Fibroblast of lung (primary cell): Measurements from ENCODE around the gene NLGN1.

Experiments
- CTCF ChIP-seq, 2 donors: IDR thresholded peaks in 1 of 2; conservative IDR thresholded peaks in 1 of 2; 1 replicate in 1 of 2; 2 replicates in 1 of 2; pipeline ENCODE4 v1.5.1; 2011 to 2012; ENCODE audit warnings: low read length in 2 of 2, control low read depth in 1 of 2, inconsistent platforms in 1 of 2, low read depth in 1 of 2, mild to moderate bottlenecking in 1 of 2
- EZH2 ChIP-seq: IDR thresholded peaks from 2 replicates; pipeline ENCODE4 v1.5.1; 2012; ENCODE audit warnings: low read length, control low read depth, mild to moderate bottlenecking; ENCODE audit errors: missing control alignments

- no peak for TF ChIP-seq CTCF (conservative IDR thresholded peaks at IDR 0.05 in 1 of 2, IDR thresholded peaks at IDR 0.05 in 1 of 2; ENCODE audit: low read depth in 1 of 2, low read length in 2 of 2)
- TF ChIP-seq EZH2, result no peak
Observed at GRCh38 chr3:174287705-174288104, 890.2 kb downstream of the NLGN1 start.
